ENCODE measurements around the gene MR1.

Gene MR1

DNA sequence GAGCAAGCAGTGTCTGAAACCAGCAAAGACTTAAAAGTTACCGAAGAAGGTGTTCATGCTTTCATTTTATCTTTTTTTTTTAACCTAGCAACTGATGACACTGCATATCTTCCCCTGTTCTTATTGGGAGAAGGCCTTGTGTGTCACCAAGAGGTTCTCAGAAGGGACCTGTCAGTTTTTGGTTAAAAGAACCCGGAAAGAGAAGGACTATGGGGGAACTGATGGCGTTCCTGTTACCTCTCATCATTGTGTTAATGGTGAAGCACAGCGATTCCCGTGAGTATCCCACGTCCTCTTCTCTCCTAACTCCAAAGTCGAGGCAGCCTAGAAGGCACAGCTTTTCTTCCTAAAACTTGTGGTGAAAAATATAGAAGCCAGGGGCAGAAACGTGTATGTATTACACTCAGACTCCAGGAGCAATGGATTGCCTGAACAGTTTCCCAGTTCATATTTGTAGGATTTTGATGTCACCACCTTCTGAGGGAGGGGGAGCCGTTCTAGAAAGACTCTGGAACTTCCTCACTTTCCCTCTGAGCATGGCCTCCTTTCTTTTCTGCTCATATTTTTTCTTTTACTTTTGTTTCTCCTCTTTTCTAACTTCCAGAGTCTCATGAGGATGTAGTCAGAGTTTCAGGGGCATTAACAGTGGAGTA, at the start of gene MR1:
Gene MR1 (plus strand): TSS at position 185 of the 653 bp plus-strand sequence. CDS start 25 bp downstream, at position 210.
- peak; percentile 97 for DNase-seq

DNA sequence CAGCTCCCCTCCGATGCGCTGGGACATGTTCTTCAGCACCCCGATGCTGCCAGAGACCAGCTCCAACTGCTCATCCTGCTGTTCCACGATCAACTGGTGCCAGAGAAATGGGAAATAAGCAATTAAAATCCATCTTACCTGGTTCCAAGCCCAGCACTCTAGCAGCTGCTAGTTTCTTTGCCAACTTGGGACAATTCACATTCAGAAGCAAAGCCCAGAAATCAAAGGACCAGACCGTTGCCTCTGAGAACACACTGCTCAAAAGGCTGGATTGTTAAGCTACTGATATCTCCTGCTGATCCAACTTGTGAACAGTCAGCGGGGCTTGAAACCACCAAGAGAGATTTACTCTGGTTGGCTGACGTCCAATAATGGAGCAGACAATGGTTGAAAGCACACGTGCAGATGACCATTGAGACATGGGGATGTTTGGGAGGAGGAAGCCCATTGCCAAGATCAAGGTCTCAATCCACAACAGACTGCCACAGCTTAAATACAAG, 45.5 kb upstream of the MR1 start:
- DNase-seq, result no peak

DNA sequence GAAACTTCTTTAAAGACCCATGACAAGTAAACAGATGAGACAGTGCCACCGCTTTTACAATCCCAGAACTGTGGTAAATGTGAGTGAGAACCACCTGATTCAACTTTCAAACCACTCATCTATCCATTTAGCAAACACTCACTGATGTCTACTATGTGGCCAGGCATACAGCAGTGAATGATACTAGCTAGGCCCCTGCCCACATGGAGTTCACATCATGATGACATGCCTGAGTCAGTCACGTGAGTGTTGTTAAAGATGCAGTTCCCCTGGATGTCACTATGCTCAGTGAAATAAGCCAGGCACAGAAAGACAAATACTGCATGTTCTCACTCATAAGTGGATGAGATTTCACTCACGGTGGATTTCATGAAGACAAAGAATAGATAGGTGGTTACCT, 39.5 kb upstream of the MR1 start:
- no peak for DNase-seq

DNA sequence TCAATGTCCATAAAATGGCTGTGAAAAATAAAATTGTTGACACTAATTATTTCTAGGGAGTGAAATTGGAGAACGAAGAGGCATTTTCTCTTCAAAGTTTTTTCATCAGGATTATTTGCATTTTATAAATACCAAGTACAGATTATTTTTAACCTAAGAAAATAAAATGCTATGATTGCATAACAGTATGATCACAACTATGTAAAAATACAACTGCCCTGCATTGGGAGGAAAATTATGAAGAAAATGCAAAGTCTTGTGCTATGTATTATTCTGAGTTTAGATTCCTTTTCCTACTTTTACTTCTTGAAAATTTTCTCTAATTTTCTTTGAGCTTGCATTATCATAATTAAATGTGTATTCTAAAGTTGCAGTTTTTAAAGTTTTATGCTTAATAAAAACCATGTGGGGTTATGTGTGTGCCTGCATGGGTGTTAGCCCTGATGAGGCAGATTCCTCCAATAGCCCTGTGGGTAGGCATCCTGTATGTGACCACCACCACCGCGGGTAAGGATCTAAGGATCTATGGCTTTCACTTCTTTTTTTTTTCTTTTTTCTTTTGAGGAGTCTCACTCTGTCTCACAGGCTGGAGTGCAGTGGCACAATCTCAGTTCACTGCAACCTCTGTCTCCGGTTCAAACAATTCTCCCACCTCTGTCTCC, 35.8 kb upstream of the MR1 start:
- no peak for DNase-seq

DNA sequence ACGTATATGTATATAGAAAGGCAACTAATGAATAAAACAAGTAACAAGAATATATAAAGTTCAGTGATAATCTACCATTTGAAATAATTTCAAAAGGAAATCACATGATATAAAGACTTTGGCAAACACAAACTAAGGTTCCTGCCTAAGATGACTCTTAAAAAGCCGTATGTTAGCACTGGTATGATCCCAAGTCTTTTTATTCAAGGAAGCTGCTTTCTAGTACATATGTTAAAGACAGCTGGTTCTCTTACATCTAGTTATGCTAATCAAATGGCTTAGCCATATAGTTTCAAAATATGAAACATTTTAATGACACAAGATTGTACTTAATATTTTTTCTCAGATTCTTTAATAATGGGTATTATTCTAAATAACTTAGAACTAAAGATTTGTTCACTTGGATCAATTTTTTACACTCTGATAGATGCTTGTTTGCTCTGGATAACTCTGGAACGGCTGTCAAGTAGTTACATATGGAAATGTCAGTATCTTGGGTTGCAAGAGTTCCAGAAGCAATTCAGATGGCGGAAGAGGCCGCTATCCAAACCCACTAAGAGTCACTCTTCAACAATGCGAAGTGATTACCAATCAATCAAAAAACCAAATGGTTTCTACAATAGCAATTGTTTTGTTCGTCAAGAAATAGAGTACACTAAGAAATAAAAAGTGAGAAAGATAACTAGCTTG, 32.5 kb upstream of the MR1 start:
- no peak for DNase-seq

DNA sequence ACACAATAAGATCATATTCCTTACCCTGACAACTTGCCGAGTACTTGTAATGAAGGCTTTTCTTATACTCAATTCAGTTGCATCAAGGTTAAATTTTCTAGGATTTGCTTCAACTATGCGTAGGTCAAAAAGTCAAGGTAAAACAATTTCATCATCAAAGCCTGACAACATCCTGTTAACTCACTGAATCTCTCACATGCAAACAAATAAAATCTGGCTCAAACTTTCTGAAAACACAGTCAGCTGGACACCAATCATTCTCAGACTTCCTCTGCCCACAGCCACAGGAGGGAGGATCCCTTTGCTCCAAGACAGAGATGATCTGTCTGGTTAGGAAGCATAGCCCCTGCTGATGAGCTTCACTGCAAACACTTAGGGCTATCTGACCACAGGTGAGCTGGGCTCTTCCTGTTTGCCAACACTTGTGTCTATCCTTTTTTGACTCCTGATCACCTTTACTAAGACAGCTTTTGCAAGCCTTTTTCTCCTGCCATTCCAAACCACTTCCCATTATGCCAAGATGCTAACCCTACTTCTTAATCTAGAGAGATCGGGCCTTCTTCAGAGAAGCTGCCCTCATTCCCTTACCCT, 31.1 kb upstream of the MR1 start:
- no peak for DNase-seq

DNA sequence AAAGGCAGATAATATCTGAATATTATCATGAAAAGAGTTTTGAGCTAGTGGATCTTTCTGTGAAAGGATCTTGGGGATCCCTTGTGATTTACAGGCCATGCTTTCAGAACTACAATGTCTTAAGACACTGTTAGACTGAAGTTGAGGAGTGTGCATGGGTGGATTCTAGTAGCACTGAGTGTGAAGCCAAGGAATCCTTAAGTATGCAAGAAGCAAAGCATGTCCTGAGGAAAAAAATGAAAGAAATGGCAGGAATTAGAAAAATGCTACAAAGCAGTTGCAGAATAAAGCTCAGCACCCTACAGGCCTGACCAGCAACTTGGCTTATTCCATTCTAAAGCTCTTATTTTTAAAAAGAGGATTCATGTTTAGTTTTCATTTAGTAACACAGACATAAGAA, 23.0 kb upstream of the MR1 start:
- DNase-seq, result no peak

DNA sequence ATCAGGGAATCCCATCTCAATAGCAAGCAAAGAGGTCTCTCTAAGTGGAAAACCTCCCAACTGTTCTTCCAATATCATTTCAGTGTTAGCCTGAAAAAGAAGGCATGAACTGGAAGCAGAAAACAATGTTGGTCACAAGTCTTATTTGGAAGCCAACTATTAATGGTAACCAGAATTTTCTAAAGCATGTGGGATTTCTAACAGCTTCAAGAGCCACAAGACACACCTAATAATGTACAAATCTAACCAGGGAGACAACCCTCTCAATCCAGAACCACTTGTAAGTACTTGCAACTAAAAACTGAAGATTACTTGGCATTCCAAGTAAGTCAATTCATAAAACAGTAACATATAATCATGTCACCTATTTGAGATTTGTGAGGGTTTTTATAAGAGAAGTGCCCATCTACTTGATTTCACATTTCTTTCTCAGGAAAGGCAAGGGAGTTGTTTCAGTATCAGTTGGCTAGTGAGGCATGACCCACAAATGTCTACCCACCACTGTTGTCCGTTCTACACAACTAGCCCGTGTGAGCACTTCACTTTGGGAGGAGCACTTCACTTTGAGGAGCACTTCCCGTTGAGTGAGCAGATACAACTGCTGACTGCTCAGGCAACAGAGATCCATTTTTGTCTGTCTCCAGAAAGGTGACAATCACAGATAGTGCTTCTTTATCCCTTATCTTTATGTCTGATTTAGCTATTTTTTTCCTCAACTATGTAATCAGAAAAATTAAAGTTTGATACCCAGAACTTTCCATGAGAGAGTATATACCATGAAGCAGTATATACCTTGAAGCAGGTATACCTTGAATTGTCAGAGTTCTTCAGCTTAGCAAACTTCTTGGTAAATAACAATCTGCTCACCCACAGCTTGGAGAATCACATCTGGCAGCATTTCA, 22.2 kb upstream of the MR1 start:
- DNase-seq, result no peak

DNA sequence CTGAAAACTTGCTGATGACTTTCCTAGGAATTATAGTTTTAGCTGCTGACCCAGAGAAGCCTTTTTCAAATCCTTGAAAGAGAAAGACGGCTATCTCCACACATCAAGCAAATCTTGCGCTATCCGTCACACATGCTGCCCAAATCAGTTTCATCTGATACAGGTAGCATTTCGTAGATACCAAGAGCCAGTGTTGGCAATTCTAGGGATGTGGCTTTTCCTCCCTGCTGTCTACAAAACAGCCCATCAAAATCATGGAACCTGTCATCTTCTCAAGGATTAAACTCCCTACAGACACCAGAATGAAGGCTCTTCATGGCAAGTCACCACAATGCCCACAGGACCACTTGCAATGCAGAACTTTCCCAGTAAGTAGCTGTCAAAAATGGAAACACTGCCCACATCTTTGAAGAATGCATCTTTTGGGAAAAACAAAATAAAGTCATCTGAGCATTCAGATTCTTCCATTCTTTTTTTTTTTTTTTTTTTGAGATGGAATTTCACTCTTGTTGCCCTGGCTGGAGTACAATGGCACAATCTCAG, 21.5 kb upstream of the MR1 start:
- no peak for DNase-seq

DNA sequence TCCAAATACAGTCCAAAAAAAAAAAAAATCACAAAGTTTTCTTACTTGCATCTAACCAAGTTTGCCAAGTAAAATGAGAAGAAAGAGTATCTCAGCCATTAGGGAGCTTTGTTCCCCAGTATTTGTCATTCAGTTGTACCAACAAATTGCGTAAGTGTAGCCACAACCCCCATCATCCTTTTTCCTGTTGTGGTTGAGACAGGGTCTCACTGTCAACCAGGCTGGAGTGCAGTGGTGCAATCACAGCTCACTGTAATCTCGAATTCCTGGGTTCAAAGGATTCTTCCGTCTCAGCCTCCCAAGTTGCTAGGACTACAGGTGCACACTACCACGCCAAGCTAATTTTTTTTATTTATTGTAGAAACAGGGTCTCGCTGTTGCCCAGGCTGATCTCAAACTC, 20.6 kb upstream of the MR1 start:
- no peak for DNase-seq

DNA sequence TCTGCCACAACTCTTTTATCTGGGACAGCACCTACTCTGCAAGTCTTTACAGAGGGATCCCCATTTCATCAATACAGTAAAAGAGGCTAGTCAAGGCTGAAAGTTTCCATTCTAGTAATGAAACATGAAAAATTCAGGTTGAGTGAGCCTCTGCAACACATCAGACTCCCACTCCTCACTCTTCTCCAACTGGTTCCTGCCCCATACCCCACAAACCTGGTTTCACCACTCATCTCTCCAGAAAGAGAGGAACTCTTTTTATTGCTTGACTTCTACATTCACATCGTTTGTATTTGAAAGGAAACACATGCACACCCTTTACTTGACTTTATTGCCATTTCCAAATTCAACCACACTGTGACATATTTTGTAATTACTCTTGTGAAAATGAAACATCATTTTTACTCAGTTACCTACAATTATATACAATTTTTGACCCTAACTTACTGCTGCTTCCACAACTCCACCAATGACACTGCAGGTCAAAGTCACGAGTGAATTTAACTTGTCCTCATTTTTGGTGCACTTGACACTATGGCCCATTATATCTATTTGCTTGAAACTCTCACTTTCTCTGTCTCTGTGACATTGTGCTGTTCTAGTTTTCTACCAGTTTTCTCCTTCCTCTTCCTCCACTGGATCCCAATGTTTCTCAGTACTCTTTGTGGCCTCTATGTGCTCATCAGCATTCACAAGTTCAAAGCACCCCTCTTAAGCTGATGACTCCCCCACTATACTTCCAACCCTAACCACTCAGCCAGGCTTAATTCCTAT, 19.1 kb upstream of the MR1 start:
- DNase-seq, result no peak

DNA sequence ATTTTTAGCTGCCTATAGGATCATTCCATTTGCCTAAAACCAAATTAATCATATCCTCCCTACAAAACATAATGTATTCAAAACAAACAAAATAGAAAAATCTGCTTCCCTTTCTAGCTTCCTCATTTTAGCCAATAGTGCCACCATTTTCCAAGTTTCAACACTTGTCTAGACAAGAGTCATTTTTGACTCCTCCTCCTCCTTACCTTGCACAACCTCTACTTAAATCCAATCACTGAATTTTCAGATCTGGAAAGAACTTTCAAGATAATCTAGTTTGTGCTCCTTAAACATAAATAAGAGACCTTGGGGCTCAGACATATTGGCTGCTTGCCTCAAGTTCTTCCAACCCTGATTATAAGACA, 18.6 kb upstream of the MR1 start:
- DNase-seq, result no peak

DNA sequence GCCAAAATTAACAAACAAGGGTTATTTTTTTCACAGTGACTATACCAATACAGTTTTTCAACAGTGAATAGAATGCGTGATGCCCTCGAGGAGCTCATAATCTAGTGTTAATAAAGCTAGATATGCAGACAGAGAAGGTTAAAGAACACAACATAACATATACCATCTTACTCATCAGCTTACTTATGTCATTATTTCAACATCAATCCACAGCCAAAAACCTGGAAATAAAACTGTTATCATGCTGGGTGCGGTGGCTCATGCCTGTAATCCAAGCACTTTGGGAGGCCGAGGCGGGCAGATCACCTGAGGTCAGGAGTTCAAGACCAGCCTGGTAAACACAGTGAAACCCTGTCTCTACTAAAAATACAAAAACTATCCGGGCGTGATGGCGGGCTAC, 17.2 kb upstream of the MR1 start:
- no peak for DNase-seq

DNA sequence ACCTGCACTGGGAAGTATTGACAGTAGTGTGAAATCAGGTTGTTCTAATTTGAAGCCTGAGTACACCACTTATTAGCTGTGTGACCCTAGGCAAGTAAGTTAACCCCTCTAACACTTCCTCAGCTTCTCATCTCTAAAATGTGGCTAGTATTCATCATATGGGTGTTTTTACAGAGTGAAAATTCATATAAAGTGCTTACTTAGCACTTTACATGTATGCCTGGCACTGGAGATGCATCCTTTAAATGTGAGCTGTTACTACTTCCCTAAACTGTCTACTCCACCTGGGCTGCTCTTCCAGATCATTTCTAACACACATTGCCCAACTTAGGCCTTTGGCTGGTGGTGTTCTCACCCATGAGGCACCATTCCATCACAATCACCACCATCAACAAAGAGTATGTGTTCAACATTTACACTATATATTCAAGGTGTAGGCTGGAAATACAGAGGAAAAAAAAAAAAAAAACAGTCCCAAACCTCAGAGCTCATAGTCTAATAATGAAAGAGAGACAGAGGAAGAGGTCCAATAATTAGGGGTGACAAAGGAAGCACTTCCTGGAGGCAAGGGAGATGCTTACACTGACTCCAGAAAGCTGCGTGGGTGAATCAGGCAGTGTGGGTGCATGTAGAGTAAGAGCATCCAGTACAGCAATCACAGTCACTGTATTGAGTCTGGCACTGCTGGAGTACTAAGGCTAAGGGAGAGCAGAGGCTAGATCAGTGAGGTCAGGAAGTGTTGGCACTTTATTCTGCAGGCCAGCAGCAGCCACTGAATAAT, 14.7 kb upstream of the MR1 start:
- DNase-seq, result no peak

DNA sequence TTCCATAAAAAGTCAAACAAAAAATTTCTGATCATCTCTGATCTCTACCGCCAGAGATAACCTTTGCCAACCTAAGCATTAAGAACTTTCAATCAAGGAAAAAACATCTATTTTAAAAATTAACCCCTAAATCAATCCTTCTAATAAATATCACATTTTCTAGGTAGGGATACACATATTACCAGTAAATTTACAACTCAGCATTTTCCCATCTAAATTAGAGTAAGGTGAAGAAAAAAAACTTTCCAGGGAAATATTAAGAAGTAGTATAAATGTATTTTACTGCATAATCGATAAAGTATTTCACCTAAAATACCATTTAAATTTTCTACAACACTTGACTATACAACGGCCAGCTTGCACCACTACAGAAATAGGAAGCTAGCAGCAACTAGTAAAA, 12.6 kb upstream of the MR1 start:
- no peak for DNase-seq

DNA sequence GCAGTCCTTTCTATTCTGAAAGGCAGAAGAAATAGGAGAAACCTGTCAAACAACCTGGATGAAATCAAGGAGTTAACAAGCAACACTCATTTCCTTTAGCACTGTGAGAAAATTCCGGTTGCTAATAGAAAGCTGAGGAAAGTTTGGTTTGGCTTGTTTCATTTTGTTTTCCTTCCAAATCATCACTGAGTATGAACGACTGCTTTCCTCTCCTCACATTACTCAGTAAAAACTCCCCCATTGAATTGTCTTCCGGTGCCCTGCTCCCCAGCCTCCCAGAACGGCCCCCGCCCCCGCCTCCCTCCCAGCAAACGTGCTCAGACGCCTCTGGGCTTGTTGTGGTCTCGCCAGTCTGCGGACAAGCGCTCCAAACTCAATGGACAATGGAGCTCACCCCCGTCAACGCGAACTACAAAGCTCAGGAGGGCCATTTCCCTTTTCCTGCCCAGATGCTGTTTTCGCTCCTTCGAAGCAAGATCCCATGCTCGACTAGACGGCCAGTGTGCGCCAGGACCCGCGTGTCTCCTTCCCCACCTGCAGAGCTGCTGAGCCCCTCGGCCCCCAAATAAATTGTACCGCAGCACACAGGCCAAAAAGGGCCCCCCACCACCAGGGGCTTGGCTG, 11.9 kb upstream of the MR1 start:
- peak; percentile 41 for DNase-seq

DNA sequence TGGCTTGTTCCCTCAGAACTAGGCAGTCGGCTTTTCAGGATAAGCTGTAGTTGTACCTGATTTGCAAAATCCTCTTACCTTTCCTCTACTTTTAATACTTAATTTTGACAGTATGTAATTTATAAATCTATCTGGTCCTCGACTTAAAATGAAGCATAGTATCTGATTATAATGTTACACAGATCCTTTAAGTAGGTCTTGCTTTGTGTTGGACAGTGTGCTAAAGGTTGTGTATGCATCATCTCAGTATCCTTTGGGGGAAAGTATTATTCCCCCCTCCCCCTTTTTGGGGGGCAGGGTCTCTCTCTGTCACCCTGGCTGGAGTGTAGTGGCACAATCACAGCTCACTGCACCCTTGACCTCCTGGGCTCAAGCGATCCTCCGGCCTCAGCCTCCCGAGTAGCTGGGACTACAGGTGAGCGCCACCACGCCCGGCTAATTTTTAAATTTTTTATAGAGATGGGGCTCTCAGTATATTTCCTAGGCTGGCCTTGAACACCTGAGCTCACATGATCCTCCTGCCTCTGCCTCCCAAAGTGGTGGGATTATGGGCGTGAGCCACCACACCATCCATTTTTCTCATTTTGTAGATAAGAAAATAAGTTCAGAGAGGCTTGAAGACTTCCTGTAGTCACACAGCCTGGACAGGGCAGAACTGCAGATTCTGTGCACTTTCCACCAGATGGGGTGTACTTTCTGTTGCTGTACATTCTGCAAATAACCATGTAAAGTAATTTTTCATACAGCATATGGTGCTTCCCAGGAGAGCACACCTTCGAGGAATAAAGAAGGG, 10.3 kb upstream of the MR1 start:
- DNase-seq, result no peak

DNA sequence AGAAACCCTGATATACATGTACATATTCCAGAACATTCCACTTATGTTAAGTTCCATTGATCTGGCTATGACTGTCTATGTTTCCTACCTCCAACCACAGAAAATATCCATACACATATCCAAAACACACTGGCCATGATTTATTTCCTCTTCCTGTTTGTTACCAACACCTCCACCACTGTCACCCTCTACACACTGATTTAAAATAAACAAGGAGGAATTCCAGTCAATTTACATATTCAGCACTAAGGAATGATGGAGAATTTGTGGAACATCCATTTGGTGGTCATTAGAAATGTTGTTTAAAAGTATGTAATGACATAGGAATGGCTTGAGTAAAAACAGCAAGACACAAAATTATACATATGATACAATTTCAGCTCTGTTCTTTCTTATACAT, 5.6 kb upstream of the MR1 start:
- DNase-seq, result no peak

DNA sequence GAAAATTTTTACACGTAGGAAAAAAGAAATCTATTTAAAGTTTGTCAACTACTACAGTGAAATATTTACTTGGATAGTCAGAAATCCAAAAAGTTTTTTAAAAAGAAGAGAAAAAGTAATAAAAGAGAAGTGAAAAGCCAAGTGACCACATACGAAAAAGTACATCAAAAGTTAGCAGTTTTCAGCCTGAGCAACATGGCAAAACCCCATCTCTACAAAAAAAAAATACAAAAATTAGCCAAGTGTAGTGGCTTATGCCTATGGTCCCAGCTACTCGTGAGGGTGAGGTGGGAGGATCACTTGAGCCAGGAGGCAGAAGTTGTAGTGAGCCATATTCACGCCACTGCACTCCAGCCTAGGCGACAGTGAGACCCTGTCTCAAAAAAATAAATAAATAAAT, 5.2 kb upstream of the MR1 start:
- no peak for DNase-seq

DNA sequence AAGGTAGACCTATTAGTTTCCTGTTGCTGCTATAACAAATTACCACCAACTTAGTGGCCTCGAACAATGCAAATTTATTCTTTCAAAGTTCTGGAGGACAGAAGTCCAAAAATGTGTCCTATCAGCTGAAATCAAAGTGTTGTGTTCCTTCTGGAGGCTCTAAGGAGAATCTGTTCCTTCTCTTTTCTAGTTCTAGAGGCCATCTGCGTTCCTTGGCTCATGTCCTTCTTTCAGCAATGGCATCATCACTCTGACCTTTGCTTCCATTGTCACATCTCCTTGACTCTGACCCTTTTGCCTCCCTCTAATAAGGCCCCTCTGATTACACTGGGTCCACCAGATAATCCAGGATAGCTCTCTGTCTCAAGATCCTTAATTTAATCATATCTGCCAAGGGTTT, 1.2 kb upstream of the MR1 start:
- DNase-seq, result no peak
